ENCODE data around the gene POLR2J. TPM values are rescaled to one million over a fixed set of nuclear protein-coding genes. Genes with fewer than 3 reads are reported as not detected.

Gene POLR2J
- total RNA-seq, 1 donor from 2014 or later: 48.1 TPM

- H3K4me3 Mint-ChIP-seq (ENCODE audit: unreplicated experiment): no peak overlapping the region
- H3K36me3 Mint-ChIP-seq (ENCODE audit: low read depth, unreplicated experiment): peaks cover 9% of the 10 kb centered on the region
- no peaks in the 10 kb centered on the region for H3K4me1 Mint-ChIP-seq (ENCODE audit: unreplicated experiment)
- H3K27me3 Mint-ChIP-seq (ENCODE audit: unreplicated experiment): peaks cover 4% of the 10 kb centered on the region
- TF ChIP-seq CTCF (IDR thresholded peaks at IDR 0.05; ENCODE audit: unreplicated experiment): no peak
- no peaks in the 10 kb centered on the region for H3K9me3 Mint-ChIP-seq (ENCODE audit: unreplicated experiment)
- DNase-seq (ENCODE audit: low spot score): no peak
- no peak overlapping the region for H3K27ac Mint-ChIP-seq (ENCODE audit: unreplicated experiment)
These were observed 5.3 kb downstream of the POLR2J start for GRCh38 chr7:102473271-102473991.

GRCh38 chr7:102472126-102473041 lies 6.3 kb downstream of the POLR2J start:
- H3K27ac Mint-ChIP-seq (ENCODE audit: unreplicated experiment): peak overlapping the region; percentile 30
- H3K4me3 Mint-ChIP-seq (ENCODE audit: unreplicated experiment): no peak overlapping the region
- no peaks in the 10 kb centered on the region for H3K4me1 Mint-ChIP-seq (ENCODE audit: unreplicated experiment)
- DNase-seq (ENCODE audit: low spot score): no peak
- no peaks in the 10 kb centered on the region for H3K9me3 Mint-ChIP-seq (ENCODE audit: unreplicated experiment)
- peaks cover 4% of the 10 kb centered on the region for H3K27me3 Mint-ChIP-seq (ENCODE audit: unreplicated experiment)
- peaks cover 9% of the 10 kb centered on the region for H3K36me3 Mint-ChIP-seq (ENCODE audit: low read depth, unreplicated experiment)
- no peak for TF ChIP-seq CTCF (IDR thresholded peaks at IDR 0.05; ENCODE audit: unreplicated experiment)

GRCh38 chr7:102471791-102472125 lies 7.0 kb downstream of the POLR2J start:
- TF ChIP-seq CTCF (IDR thresholded peaks at IDR 0.05; ENCODE audit: unreplicated experiment): no peak
- H3K36me3 Mint-ChIP-seq (ENCODE audit: low read depth, unreplicated experiment): peaks cover 13% of the 10 kb centered on the region
- no peaks in the 10 kb centered on the region for H3K9me3 Mint-ChIP-seq (ENCODE audit: unreplicated experiment)
- DNase-seq (ENCODE audit: low spot score): no peak
- H3K27me3 Mint-ChIP-seq (ENCODE audit: unreplicated experiment): peaks cover 8% of the 10 kb centered on the region
- H3K4me1 Mint-ChIP-seq (ENCODE audit: unreplicated experiment): peaks cover 3% of the 10 kb centered on the region
- H3K27ac Mint-ChIP-seq (ENCODE audit: unreplicated experiment): peak overlapping the region; percentile 30
- no peak overlapping the region for H3K4me3 Mint-ChIP-seq (ENCODE audit: unreplicated experiment)

GRCh38 chr7:102469972-102470825 lies 8.5 kb downstream of the POLR2J start:
- Mint-ChIP-seq H3K4me3 (ENCODE audit: unreplicated experiment) (peak overlapping the region; percentile 42), H3K27me3 (ENCODE audit: unreplicated experiment) (peaks cover 8% of the 10 kb centered on the region), H3K27ac (ENCODE audit: unreplicated experiment) (no peak overlapping the region)

More at GRCh38 chr7:102469972-102470825, 8.5 kb downstream of the POLR2J start:
- TF ChIP-seq CTCF (IDR thresholded peaks at IDR 0.05; ENCODE audit: unreplicated experiment): no peak
- Mint-ChIP-seq H3K36me3 (ENCODE audit: low read depth, unreplicated experiment) (peaks cover 15% of the 10 kb centered on the region), H3K9me3 (ENCODE audit: unreplicated experiment) (no peaks in the 10 kb centered on the region), H3K4me1 (ENCODE audit: unreplicated experiment) (peaks cover 4% of the 10 kb centered on the region)
- no peak for DNase-seq (ENCODE audit: low spot score)
